Activated T-cell treated with anti-CD3 and anti-CD28 coated beads, Interleukin-2, amount 50 U/mL, for 48 hours (primary cell): ENCODE data around the gene JARID2.

Experiments
- DNase-seq, 2 experiments: peaks; one replicate each; pipeline ENCODE4 v3.0.0-alpha.2; 2020

Gene JARID2

DNA sequence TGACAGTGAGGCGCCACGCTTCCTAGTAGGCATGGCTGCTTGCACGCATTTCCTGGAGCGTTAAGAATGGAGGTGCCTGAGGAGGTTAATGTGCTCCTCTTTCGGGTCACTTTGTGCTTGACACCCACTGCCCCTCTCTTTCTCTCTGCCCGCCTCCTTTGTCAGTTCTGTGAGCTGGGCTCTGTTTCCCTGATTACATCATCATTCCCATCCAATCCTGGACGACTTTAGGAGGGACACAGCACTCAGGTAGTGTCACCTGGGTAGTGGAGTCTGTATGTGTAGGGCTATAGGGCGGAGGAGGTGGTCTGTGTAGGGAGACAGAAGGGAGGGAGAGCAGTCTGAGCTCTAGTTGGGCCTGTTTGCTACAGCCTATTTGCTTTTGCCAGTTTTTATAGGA is 136.8 kb downstream of the JARID2 start:
- no peak for DNase-seq

DNA sequence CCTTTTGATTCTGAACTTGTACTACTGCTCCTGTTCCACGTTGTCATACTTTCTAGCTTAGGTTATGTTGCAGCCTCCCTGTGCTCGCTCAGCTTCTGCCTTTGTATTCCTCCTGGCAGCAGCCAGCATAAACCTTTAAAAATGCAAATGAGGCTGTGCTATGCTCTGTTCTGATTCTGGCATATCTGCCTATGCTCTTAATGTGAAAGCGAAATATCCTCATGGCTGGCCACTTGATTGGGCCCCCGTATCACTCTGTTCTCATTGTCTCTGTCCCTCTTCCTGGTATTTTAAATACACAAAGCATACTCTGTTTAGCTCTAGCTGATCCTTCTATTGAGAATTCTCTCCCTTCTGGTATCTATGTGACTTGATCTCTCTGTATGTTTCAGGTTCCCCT is 139.0 kb downstream of the JARID2 start:
- DNase-seq, result no peak

DNA sequence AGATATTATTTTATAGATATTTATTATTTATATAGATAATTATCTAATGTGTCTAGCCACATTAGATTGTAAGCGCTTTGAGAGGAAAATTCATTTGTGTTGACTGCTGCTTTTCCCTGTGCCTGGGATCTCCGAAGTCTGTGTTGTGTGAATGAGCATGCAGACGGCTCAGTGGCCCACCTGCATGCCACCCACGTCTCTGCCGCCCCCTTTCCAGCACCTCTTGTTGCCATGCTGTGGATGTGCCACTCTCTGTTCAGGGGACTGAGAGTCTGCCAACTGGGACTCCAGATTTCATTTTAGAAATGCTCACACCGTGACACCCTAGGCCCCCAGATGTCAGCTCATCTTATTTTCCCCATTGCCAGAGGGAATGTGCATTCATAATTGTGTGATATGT is 139.7 kb downstream of the JARID2 start:
- DNase-seq, result no peak

DNA sequence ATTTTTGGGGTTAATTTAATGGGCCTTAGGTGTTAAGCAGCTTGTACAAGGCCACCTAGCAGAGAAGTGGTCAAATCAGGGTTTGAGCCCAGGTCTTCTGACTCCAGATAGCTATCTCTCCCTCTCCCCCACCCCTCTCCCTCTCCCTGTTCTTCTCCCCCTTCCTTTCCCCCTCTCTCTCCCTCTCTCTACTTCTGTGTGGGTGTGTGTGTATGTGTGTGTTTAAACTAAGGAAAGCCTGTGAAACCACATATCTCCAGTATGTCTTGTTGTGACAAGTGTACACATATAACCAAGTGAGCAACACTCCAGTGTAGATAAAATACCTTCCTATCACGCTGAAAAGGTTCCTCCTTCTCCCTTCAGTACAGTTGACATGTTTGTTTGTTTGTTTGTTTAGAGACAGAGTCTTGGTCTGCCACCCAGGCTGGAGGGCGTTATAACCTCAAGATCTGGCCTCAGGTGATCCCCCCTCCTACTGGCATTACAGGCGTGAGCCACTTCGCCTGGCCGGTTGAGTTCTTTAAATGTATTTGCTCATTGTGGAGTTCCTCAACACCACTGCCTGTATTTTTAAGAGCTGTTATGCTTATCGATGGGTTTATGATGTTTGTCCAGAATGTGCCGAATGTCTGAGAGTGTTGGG is 140.4 kb downstream of the JARID2 start:
- DNase-seq, result no peak

DNA sequence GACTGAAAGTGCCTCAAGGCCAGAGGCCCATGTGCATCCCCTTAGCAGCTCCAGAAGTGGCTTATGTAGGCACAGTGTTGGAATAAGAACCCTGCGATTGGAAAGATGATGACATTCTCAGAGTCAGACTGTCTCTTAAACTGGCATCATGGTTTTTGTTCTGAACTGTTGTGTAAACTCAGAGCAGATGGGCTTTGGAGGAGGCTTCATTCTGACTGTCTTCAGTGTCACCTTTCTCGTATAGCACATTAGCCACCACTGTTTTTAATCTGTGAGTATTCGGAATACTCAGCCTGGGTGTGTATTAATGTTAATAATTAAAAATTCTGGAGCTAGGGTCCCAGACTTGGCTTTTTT is 140.9 kb downstream of the JARID2 start:
- no peak for DNase-seq

DNA sequence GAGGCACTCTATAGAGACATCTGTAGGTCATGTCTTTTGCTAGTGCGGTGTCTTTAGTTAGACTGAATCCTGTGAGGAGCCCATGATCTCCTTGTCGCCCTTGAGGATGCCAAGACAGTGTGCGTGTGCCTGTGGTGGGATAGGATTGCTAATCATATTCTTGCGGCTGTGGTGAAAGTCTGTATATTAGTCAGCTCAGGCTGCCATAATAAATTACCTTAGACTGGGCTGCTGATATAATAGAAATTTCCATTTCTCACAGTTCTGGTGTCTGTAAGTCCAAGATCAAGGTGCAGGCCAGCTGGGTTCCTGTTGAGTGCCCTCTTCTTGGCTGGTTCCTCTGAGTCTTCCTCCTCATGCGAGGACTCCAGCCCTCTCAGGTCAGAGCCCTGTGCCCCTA is 141.2 kb downstream of the JARID2 start:
- DNase-seq, result peak; percentile 43 to 45

DNA sequence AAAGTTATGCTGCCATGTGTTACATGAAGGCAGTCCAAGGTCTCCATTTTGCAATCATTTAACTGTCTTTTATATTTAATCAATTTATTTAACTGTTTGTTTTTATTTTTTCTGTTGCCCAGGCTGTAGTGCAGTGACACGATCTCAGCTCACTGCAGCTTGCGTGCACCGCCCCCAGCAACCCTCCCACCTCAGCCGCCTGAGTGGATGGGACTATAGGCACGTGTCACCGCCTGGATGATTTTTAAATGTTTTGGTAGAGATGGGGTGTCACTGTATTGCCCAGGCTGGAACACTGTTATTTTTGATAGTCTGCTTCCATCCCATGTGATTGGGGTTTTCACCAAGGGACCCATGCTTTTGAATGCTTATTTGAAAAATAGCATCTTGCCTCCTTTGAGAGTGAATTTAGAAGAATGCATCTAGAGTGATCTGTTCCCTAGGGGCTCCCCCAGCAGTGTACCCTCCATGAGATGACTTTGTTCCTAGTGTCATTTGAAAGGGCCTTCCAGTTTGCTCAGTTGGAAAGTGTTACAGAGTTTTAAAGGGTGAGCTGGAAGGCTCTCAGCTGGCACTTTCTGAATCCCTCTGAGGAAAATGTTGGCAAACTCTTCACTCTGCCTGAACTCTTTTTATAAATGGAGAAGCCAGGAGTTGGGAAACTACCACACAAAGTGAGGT is 143.4 kb downstream of the JARID2 start:
- no peak for DNase-seq

DNA sequence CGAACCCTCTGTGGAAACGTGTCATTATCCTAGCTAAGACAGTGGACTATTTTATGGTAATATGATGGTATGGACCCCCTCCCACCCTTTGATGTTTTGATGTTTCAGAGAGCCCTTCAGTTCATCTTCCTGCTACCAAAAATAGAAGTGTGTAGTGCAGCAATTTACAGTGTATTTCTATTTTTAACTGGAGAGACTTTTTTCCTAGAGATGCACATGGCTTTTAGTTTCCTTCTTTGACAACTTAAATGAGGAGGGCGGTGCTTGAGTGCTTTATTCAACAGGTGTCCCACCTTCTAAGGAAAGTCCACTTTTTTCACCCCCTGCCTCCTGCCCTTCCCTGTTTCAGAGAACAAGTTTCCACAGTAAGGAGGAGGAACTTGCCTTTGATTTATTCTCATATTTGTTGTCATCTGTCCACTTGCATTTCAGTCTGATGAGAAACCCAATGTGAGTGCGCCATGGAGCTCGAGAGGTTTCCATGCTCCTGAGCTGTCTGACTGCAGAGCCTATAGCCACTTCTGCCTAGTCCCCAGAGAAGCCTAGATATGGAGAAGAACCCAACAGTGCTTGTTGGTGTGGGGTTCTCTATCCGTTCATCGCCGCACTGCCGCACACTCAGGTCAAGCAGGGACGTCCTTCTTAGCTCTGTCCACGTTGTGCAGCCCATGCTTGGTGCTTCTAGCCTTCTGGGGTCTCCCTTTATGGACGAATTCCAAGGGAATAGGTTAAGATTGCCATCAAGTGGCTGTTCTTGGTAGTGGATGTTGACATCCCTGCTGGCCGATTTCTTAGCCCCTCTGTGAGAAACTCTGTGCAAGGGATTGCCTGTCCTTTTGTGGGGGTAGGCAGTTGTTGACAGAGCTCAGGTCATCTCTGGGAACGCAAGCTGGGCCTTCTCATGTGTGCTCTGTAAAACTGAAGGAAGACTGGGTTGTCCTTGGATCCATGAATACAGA is 144.2 kb downstream of the JARID2 start:
- DNase-seq, result no peak

DNA sequence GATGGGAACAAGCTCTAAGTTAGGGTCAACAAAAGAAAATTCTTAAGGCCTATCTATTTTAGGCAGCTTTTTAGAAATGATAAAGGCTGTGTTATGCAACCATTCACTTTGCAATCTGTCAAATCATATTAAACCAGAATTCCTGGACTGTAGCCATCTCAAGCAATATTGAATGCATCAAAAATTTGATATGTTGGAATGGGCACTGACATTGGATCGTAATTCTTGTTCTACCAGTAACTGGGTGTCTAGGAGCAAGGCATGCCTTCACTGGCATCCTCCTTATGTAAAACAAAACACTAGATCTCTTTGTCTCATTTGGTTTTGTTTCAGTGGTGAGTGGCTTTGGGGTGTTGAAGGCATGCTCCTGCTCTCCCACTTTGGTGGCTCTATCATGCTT is 145.6 kb downstream of the JARID2 start:
- DNase-seq, result no peak

DNA sequence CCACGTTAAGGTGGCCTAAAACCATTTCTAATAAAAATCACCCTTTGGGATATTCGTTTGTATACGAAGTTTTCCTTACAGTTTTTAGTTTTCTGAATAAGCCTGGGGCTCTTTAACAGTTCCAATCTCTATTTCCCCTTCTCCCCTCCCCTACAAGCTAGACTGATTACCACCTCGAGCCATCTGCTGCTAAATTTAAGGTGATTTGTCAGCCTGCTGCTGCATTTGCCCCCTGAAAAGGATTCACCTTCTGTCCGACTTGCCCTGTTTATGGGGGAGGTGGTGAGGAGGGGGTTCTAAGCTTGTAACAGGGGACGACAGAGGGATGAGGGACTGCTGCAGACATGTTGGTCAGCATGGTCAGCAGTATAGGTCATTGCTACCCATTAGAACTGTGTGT is 146.3 kb downstream of the JARID2 start:
- no peak for DNase-seq

DNA sequence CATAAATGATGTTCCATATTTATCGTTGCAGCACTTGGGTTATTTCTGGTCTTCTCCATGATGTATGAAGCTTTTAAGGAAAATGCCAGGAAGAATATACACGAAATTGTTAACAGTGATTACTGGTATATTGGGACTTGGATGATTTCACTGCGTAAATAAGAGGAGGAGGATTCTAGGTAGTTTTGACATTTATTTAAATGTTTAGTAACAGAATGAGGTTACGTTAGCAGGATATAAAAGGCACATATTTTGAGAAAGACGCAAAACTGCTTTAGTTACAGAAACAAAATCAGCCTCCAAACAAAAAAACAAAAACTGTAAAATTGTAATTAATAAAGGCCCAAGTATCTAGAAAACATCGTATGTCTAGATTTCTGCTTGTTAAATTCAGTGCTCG is 147.7 kb downstream of the JARID2 start:
- no peak for DNase-seq

DNA sequence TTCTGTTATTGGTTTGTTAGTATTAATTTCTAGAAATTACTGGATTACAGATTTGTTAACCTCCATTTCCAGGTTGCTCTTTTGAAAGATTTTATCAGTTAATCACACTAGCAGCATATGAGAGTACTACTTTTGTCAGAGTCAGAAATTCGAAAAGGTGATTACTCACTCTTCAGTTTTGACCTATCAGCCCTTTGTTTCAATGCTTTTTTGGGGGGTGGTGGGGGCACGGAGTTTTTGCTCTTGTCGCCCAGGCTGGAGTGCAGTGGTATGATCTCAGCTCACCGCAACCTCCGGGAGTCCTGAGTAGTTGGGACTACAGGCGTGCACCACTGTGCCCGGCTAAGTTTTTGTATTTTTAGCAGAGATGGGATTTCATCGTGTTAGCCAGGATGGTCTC is 149.2 kb downstream of the JARID2 start:
- peak; percentile 50 to 54 for DNase-seq

DNA sequence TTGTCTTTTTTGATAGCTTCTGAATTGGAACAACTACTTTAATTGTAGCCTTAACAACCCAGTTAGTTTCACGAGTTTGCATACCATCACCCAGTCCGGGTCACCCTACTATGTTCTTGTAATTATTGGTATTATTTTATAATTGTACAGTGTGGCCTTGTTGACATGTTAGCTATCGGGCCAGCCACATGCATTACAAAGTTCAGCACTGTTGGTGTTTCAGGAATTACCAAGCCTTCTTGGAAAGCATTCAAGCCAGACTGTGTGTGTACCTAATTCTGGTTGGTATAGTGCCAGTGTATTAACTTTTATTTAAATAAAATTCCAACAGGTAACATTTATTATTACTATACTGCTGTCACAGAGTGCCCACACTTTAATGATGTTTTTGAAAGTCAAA is 150.9 kb downstream of the JARID2 start:
- DNase-seq, result no peak

DNA sequence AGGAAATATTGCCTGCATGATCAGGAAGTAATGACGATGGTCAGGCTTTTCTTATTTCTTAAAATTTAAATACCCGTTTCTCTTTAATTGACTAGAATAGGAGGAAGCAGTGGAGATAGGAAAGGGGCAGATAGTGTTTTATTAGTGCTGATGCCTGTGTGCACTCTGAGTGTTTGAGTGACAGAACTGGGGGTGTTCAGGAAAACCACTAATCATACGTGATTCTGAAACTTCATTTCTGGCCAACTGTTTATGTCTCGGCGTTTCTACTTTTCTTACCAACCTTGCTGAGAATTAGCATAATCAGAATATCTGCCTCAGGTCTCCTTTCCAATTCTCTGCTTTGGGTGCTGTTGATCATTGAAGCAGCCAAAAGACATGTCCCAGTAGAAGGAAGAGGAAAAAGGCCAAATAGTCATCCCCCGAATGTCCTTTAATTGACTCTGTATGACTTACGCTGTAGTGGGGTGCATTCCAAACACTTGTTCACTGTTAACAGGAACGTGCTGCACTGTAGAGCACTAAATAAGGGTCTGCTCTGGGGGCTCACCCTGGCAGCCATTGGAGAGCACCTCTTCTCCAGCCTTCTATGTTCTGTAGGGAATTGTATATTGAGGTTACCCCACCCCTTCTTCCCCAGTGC is 152.9 kb downstream of the JARID2 start:
- DNase-seq, result no peak

DNA sequence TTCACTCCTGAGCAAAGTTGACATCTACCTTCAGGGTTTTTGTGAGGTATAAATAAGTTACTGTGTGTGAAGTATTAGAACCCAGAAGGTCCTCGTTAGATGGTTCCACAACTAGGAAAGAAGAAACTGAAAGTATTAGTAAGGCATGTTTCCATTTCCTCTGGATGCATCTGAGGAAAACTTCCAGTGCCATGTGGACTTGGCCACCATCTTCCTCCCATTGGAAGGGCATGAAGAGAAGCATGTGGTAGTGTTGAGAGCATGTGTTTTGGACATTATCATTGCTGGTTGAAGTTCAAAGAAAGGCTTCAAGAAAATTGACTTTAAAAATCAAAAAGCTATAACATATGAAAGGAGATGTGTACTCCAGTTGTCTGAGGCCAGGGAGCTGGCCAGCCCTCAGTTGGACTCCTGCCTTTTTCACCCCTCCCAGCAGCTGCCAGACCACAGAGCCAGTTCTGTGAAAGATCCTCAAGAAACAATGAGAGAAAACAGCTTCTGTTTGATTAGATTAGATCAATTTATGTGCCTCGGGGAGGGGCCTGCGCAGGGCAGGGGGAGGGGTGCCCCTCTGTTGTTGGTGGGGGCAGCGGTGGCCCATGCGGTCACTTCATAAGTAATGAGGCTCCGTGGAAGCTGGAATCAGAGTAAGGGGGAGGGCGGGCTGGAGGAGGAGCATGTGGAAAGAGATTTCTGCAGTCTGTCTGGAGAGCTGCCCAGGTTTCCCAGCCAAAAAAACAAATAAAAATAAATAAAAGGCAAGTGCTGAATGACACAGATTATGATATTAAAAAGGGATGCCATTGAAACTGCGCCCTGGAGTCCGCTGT is 154.0 kb downstream of the JARID2 start:
- DNase-seq, result no peak

DNA sequence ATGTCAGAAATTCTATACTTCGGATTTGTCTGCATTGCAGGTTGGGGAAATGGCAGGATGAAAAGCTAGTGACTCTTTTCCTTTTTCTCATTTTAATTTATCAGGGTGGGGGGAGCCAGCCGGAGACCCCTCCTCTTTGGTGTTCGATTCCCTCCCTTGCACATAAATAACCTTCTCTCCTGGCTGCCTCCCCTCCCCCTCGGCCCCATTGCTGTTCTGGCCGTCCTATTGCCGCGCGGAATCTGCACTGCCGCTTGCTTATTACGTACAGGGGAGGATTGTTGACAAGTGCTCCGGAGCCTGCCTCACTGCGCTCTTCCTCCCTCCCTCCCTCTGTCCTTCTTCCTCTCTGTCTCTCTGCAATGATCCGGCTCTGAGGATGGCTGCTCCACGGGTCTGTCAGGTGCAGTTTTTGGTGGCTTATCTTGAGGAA is 154.7 kb downstream of the JARID2 start:
- DNase-seq, result no peak

DNA sequence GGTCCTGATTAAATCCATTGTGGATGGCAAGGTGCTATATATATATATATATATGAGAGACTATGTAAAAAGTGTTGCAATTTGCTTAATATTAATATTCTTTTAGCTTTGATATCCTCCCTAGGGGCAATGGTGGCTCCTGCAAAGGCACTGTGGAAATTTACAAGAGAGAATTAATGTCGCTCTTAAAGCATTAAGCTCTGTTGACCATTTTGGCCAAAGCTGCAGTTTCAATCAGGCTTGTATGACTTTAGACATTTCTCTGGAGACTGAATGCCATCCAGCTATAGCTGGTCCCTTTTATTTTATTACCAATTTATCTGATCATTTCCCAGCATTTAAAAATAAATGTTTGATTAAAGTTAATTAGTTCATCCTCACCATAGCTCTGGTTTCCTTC is 155.3 kb downstream of the JARID2 start:
- no peak for DNase-seq

DNA sequence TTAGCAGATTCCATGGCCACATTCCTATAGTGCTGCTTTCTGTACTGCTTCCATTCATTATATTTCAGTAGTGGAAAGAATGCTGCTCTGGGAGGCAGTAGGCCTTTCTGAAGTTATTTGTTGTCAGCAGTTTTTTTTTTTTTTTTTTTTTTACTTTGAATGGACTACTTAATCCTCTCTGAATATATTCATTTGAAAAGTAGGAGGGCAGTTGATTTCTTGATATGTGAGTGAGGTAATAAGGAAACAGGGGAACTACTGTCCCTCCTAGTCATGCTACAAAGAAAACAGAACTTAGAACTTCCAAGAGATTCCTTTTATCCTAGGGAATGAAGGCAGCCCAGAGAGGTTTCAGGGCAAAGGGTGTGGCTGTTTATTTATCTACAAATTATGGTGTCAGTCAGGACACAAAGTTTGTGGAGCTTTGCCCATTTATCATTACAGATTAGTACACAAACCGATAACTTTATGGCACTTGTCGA is 155.9 kb downstream of the JARID2 start:
- no peak for DNase-seq

DNA sequence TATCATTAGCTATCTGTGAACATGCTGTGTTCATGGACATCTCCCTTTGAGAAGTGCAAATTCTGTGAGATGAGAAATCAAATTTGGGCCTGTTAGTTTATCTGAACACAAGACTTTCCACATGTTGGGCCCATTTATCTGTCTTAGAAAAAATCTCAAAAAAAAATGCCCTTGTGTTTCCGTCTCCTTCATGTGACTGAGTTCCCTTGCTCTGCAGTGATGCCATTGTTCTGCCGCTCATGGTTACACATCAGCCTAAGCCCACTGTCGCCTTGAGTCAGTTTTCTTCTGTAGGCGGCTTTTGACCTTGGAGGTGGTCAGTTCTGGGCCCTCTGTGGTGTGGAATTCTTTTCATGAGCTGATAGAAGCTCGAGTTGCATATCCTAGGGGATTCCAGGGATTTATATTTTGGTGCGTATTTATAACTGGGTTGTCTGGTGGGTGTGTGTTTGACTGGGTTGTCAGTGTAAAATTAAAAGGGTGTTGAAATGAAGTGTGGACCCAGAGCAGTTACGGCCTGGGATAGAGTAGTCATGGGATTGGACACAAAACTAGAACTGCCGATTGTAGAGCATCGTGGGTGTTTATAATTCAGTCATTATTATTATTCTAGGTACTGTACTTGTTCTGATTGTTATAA is 156.7 kb downstream of the JARID2 start:
- DNase-seq, result no peak

DNA sequence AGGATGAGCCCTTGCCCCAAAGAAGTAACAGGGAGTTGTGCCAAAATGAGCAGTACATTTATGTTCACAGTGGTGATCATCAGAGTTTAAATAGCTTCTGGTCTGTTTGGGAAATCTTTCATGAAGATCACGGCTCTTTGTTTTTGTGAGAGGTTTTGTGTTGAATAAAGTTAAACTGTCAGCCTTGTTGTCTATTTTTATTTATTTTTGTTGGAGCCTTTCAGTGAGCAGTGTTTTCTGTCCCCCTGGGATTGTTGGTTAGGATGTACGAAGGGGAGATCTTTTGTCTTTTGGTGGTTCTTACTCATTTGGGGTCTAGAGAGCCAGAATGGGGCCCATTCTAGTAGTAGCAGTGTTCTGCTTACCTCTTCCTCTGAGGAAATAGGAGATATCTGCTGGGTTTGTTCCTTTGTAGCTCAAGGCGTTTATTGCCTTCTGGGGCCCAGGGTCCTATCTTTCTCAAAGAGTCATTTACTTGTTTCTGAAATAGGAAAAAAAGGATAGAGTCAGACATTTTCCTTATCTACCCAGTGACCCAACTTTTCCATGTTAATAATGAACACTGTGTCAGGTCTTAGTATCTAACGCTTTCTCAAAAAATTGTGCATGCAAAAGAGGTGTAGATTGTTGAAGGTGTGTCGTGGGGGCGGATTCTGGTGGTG is 157.4 kb downstream of the JARID2 start:
- DNase-seq, result no peak

DNA sequence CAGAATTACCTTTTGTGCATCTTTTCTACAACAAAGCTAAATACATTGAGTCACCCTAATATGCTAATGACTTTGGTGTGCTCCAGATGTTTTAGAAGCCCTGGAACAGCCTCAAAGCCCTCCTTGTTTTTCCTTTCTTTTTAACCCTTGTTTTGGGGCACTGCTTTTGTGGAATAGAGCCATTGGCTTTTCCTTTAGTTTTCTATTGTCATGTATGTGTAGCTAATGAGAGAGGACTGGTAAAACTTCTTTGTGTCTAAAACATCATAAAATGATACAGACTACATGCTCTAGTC is 158.8 kb downstream of the JARID2 start:
- DNase-seq, result no peak
